ENCODE measurements around the gene HADH. TPM values are rescaled to one million over a fixed set of nuclear protein-coding genes. Genes with fewer than 3 reads are reported as not detected.

The HADH gene
- total RNA-seq, 4 donors from 2014 or later, result 32.7 to 60.4 (median 50.9) TPM

GRCh38 chr4:108060164-108060563 lies 70.5 kb downstream of the HADH start:
- intact Hi-C loops (cut with DNase I), result no loop called here
- WGBS, 2 donors, result 48 to 56% methylated on average over 5 of the region's 5 CpGs
- Histone ChIP-seq H3K4me3 (replicated peaks in 1 of 3) (no peak overlapping the region), H3K27ac (no peak overlapping the region), H3K9me3 (no peaks in the 10 kb centered on the region), H3K4me1 (peaks cover 0 to 8% of the 10 kb centered on the region in 2 donors), H3K36me3 (no peaks in the 10 kb centered on the region), H3K27me3 (no peaks in the 10 kb centered on the region)
- DNase-seq, result peak; percentile 20 to 33
- TF ChIP-seq, protein P1, sequence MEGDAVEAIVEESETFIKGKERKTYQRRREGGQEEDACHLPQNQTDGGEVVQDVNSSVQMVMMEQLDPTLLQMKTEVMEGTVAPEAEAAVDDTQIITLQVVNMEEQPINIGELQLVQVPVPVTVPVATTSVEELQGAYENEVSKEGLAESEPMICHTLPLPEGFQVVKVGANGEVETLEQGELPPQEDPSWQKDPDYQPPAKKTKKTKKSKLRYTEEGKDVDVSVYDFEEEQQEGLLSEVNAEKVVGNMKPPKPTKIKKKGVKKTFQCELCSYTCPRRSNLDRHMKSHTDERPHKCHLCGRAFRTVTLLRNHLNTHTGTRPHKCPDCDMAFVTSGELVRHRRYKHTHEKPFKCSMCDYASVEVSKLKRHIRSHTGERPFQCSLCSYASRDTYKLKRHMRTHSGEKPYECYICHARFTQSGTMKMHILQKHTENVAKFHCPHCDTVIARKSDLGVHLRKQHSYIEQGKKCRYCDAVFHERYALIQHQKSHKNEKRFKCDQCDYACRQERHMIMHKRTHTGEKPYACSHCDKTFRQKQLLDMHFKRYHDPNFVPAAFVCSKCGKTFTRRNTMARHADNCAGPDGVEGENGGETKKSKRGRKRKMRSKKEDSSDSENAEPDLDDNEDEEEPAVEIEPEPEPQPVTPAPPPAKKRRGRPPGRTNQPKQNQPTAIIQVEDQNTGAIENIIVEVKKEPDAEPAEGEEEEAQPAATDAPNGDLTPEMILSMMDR (IDR thresholded peaks at IDR 0.05), result peak in 3 of 6 experiments; percentile 30 to 54 (median 45)
- no peak for TF ChIP-seq POLR2A (IDR thresholded peaks at IDR 0.05)

- peak in 1 of 2 donors; percentile 18 for DNase-seq
- Histone ChIP-seq H3K27me3 (no peaks in the 10 kb centered on the region), H3K9me3 (no peaks in the 10 kb centered on the region), H3K36me3 (no peaks in the 10 kb centered on the region), H3K4me3 (replicated peaks in 1 of 3) (no peak overlapping the region), H3K27ac (no peak overlapping the region), H3K4me1 (peaks cover 0 to 8% of the 10 kb centered on the region in 2 donors)
- TF ChIP-seq, protein P1 (IDR thresholded peaks at IDR 0.05), result no peak
- no peak for TF ChIP-seq POLR2A (IDR thresholded peaks at IDR 0.05)
- WGBS, 2 donors, result 49 to 53% methylated on average over 5 of the region's 5 CpGs
- intact Hi-C loops (cut with DNase I), result no loop called here
Measured at GRCh38 chr4:108060686-108061321, 71.1 kb downstream of the HADH start.

GRCh38 chr4:108068442-108068841 lies 78.8 kb downstream of the HADH start:
- DNase-seq, result no peak
- TF ChIP-seq, protein P1 (IDR thresholded peaks at IDR 0.05), result no peak
- TF ChIP-seq POLR2A (IDR thresholded peaks at IDR 0.05), result no peak
- H3K36me3 ChIP-seq, result no peaks in the 10 kb centered on the region
- no peak overlapping the region for H3K27ac ChIP-seq
- no peak overlapping the region for H3K4me3 ChIP-seq (replicated peaks in 1 of 3)
- no peaks in the 10 kb centered on the region for H3K9me3 ChIP-seq
- intact Hi-C loops (cut with DNase I), result no loop called here
- H3K4me1 ChIP-seq, result peaks cover 0 to 5% of the 10 kb centered on the region in 2 donors
- no peaks in the 10 kb centered on the region for H3K27me3 ChIP-seq

DNA sequence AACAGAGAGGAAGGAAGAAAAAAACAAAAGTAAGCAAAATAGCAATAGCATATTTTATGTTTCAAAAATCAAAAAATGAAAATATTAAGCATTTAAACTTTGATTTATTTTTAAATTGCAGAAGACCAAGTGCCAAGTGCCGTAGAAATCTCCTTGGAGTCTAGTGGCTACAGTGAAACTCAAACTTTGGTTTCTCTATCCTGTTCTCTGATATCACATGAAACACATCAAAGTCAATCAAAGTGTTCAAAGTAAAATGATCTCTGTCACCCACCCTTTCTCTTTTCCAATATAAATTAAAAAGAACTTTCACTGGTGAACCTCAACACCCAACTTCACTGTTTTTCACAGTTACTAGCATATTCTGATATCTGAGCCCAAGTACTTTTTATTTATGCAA lies 81.1 kb downstream of the HADH start:
- no peaks in the 10 kb centered on the region for H3K9me3 ChIP-seq
- TF ChIP-seq, protein P1 (IDR thresholded peaks at IDR 0.05), result no peak
- no peak for TF ChIP-seq POLR2A (IDR thresholded peaks at IDR 0.05)
- peaks cover 0 to 5% of the 10 kb centered on the region in 2 donors for H3K4me1 ChIP-seq
- no peak for DNase-seq
- H3K4me3 ChIP-seq (replicated peaks in 1 of 3), result no peak overlapping the region
- WGBS, 2 donors, result 89 to 91% methylated on average over 1 of the region's 1 CpG
- intact Hi-C loops (cut with DNase I), result no loop called here
- no peaks in the 10 kb centered on the region for H3K27me3 ChIP-seq
- no peaks in the 10 kb centered on the region for H3K36me3 ChIP-seq
- no peak overlapping the region for H3K27ac ChIP-seq

- no peak overlapping the region for H3K4me3 ChIP-seq (replicated peaks in 1 of 3)
- no peaks in the 10 kb centered on the region for H3K27me3 ChIP-seq
- 30 to 57% methylated on average over 4 of the region's 4 CpGs for WGBS, 2 donors
- no peaks in the 10 kb centered on the region for H3K9me3 ChIP-seq
- H3K36me3 ChIP-seq, result no peaks in the 10 kb centered on the region
- intact Hi-C loops (cut with DNase I), result no loop called here
- no peak overlapping the region for H3K27ac ChIP-seq
- peaks cover 0 to 5% of the 10 kb centered on the region in 2 donors for H3K4me1 ChIP-seq
- TF ChIP-seq, protein P1 (IDR thresholded peaks at IDR 0.05), result no peak
- no peak for TF ChIP-seq POLR2A (IDR thresholded peaks at IDR 0.05)
- DNase-seq, result peak; percentile 5 to 13
Measured at GRCh38 chr4:108072300-108072699, 82.6 kb downstream of the HADH start.

All from thyroid gland (tissue), 4 donors.